Measurements from ENCODE around the gene CHRM2. TPM values are rescaled to one million over a fixed set of nuclear protein-coding genes. Genes with fewer than 3 reads are reported as not detected.

The CHRM2 gene
- polyA plus RNA-seq, 2 of the 4 experiments (the other 2 are of a cell fraction), result not detected

DNA sequence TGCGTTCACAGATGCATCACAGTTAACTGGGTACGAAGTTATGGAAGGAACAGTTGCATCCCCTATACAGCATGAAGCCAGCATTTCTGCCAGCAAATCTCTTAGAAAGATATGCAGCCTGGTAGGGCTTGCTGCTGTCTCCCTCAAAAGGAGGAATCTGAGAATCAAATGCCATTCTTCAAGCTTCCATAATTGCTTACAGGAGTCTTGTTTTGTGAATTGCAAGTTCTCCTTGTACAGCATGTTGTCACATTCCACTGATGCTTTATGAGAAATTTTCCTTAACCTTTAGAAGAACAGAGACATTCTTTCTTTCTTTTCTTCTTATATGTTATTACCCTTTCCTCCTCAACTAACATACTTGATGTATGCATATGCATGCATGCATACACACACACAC, 134.6 kb downstream of the CHRM2 start:
- FAIRE-seq (no peak), DNase-seq (ENCODE audit: low read depth in 1 of 2, low spot score in 1 of 2) (no peak), ATAC-seq (no peak)
- H3K4me2 ChIP-seq, result no peak overlapping the region
- POLR2A ChIA-PET, result no interaction called here
- TF ChIP-seq CTCF (IDR thresholded peaks at IDR 0.05) (no peak), TFCP2L1 (CRISPR knock-in tag; IDR thresholded peaks at IDR 0.05) (no peak), MAFK (IDR thresholded peaks at IDR 0.05; ENCODE audit: partially characterized antibody) (no peak), HDAC2 (IDR thresholded peaks at IDR 0.05) (no peak), RFX5 (IDR thresholded peaks at IDR 0.05) (no peak), ELK1 (IDR thresholded peaks at IDR 0.05; ENCODE audit: low read depth, low read length) (no peak), ZC3H11A (IDR thresholded peaks at IDR 0.05) (no peak), HOXA7 (CRISPR knock-in tag; IDR thresholded peaks at IDR 0.05) (no peak), FOSB (CRISPR knock-in tag; IDR thresholded peaks at IDR 0.05) (no peak), NR3C1 (IDR thresholded peaks at IDR 0.05) (no peak), RNF2 (IDR thresholded peaks at IDR 0.05; ENCODE audit: borderline replicate concordance, low read depth) (no peak), RAD21 (conservative IDR thresholded peaks at IDR 0.05 in 1 of 2, IDR thresholded peaks at IDR 0.05 in 1 of 2) (no peak), MAX (IDR thresholded peaks at IDR 0.05) (no peak), MYC (IDR thresholded peaks at IDR 0.05; ENCODE audit: borderline replicate concordance, low read length) (no peak), CHD2 (IDR thresholded peaks at IDR 0.05; ENCODE audit: low read length, partially characterized antibody) (no peak), JUN (IDR thresholded peaks at IDR 0.05) (no peak), CHD4 (IDR thresholded peaks at IDR 0.05; ENCODE audit: borderline replicate concordance) (no peak)
- TF ChIP-seq, protein P1, sequence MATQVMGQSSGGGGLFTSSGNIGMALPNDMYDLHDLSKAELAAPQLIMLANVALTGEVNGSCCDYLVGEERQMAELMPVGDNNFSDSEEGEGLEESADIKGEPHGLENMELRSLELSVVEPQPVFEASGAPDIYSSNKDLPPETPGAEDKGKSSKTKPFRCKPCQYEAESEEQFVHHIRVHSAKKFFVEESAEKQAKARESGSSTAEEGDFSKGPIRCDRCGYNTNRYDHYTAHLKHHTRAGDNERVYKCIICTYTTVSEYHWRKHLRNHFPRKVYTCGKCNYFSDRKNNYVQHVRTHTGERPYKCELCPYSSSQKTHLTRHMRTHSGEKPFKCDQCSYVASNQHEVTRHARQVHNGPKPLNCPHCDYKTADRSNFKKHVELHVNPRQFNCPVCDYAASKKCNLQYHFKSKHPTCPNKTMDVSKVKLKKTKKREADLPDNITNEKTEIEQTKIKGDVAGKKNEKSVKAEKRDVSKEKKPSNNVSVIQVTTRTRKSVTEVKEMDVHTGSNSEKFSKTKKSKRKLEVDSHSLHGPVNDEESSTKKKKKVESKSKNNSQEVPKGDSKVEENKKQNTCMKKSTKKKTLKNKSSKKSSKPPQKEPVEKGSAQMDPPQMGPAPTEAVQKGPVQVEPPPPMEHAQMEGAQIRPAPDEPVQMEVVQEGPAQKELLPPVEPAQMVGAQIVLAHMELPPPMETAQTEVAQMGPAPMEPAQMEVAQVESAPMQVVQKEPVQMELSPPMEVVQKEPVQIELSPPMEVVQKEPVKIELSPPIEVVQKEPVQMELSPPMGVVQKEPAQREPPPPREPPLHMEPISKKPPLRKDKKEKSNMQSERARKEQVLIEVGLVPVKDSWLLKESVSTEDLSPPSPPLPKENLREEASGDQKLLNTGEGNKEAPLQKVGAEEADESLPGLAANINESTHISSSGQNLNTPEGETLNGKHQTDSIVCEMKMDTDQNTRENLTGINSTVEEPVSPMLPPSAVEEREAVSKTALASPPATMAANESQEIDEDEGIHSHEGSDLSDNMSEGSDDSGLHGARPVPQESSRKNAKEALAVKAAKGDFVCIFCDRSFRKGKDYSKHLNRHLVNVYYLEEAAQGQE (IDR thresholded peaks at IDR 0.05), result no peak
- CTCF ChIA-PET, result no interaction called here
- no peak overlapping the region for H3K4me3 ChIP-seq
- no peak overlapping the region for H3K27ac ChIP-seq
- 9% methylated on average over 2 of the region's 2 CpGs for WGBS (ENCODE audit: missing lambda C conversion rate)
- no peaks in the 10 kb centered on the region for H3K4me1 ChIP-seq
- no peaks in the 10 kb centered on the region for H3K9me3 ChIP-seq

- Histone ChIP-seq H3K4me1 (no peaks in the 10 kb centered on the region), H3K4me2 (no peak overlapping the region), H3K9me3 (no peaks in the 10 kb centered on the region), H3K27ac (no peak overlapping the region), H3K4me3 (no peak overlapping the region)
- 34% methylated on average over 2 of the region's 2 CpGs for WGBS (ENCODE audit: missing lambda C conversion rate)
- DNase-seq (ENCODE audit: low read depth in 1 of 2, low spot score in 1 of 2), result no peak
- no peak for FAIRE-seq
- TF ChIP-seq HOXA7 (CRISPR knock-in tag; IDR thresholded peaks at IDR 0.05) (no peak), HEYL (CRISPR knock-in tag; IDR thresholded peaks at IDR 0.05) (no peak), FOSL2 (IDR thresholded peaks at IDR 0.05) (no peak), FOSL2 (CRISPR knock-in tag; IDR thresholded peaks at IDR 0.05) (no peak), BHLHE40 (IDR thresholded peaks at IDR 0.05; ENCODE audit: low read depth, low read length) (no peak), NPAS2 (CRISPR knock-in tag; IDR thresholded peaks at IDR 0.05; ENCODE audit: borderline replicate concordance) (no peak), HMGXB4 (CRISPR knock-in tag; IDR thresholded peaks at IDR 0.05; ENCODE audit: borderline replicate concordance) (no peak), CBX8 (IDR thresholded peaks at IDR 0.05) (no peak), CTCF (IDR thresholded peaks at IDR 0.05) (no peak), MAX (IDR thresholded peaks at IDR 0.05) (no peak)
- TF ChIP-seq, protein P2, sequence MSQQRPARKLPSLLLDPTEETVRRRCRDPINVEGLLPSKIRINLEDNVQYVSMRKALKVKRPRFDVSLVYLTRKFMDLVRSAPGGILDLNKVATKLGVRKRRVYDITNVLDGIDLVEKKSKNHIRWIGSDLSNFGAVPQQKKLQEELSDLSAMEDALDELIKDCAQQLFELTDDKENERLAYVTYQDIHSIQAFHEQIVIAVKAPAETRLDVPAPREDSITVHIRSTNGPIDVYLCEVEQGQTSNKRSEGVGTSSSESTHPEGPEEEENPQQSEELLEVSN (IDR thresholded peaks at IDR 0.05; ENCODE audit: borderline replicate concordance, low read depth), result no peak
- no peak for ATAC-seq
- ChIA-PET POLR2A (no interaction called here), CTCF (no interaction called here)
These were observed 135.1 kb downstream of the CHRM2 start for GRCh38 chr7:137003566-137003965.

Data from A549 (cell line).